ENCODE measurements around the gene BCAR3. TPM values are rescaled to one million over a fixed set of nuclear protein-coding genes. Genes with fewer than 3 reads are reported as not detected.
A peak's percentile ranks its signal among the peaks of the same experiment; 100 is the strongest.

The BCAR3 gene
- total RNA-seq, 6 experiments from 2014 or later, result 24.4 to 55.1 (median 26.2) TPM

DNA sequence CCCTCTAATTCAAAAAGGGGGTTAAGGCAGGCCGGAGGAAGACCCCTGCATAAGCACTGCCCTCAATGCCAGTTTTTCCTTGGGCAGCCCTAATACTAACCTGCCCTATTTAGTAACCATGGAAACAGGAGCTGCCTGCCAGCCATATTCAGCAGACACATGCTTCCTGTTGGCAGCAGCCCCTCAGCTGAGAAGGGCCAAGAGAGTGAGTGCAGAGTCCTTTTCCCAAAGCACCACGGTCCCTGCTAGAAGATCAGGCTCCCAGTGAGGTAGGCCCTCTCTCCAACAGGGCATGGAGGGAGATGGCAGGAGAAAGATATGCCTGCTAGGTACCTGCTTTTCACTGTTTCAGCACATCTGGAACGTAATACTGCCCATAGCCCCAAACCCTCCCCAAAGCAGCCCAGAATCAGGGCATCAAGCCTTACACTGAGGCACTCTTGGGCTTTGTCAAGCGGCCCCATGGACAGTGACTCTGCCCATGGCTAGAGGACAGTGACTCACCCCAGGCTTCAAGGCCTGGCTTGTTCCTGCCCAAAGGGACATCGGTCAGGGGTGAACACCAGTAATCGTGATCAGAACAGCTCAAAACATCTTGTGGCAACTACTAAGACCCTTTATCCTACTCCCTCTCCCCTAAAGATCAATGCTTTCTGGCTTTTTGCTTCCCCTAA lies 64.5 kb downstream of the BCAR3 start:
- no peak for DNase-seq
- H3K9me3 Mint-ChIP-seq, result peaks cover 9% of the 10 kb centered on the region
- H3K36me3 Mint-ChIP-seq (ENCODE audit: low read depth), result peaks cover 29% of the 10 kb centered on the region
- peaks cover 8% of the 10 kb centered on the region for H3K27me3 Mint-ChIP-seq (ENCODE audit: insufficient read depth)
- TF ChIP-seq, protein P1, sequence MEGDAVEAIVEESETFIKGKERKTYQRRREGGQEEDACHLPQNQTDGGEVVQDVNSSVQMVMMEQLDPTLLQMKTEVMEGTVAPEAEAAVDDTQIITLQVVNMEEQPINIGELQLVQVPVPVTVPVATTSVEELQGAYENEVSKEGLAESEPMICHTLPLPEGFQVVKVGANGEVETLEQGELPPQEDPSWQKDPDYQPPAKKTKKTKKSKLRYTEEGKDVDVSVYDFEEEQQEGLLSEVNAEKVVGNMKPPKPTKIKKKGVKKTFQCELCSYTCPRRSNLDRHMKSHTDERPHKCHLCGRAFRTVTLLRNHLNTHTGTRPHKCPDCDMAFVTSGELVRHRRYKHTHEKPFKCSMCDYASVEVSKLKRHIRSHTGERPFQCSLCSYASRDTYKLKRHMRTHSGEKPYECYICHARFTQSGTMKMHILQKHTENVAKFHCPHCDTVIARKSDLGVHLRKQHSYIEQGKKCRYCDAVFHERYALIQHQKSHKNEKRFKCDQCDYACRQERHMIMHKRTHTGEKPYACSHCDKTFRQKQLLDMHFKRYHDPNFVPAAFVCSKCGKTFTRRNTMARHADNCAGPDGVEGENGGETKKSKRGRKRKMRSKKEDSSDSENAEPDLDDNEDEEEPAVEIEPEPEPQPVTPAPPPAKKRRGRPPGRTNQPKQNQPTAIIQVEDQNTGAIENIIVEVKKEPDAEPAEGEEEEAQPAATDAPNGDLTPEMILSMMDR (IDR thresholded peaks at IDR 0.05), result no peak
- no peak overlapping the region; the same call in 1 of the 2 replicates for H3K4me3 Mint-ChIP-seq
- peaks cover 99% of the 10 kb centered on the region for H3K4me1 Mint-ChIP-seq (ENCODE audit: low read depth)
- peak overlapping the region; percentile 92 for H3K27ac Mint-ChIP-seq

GRCh38 chr1:93616221-93616995 lies 65.2 kb downstream of the BCAR3 start:
- no peak for DNase-seq
- Mint-ChIP-seq H3K4me1 (ENCODE audit: low read depth) (peaks cover 99% of the 10 kb centered on the region), H3K9me3 (peaks cover 2% of the 10 kb centered on the region; the same call in 1 of the 2 replicates), H3K27me3 (ENCODE audit: insufficient read depth) (peaks cover 9% of the 10 kb centered on the region), H3K36me3 (ENCODE audit: low read depth) (peaks cover 29% of the 10 kb centered on the region), H3K4me3 (peak overlapping the region; percentile 70), H3K27ac (peak overlapping the region; percentile 92)
- TF ChIP-seq, protein P1 (IDR thresholded peaks at IDR 0.05), result no peak

GRCh38 chr1:93615582-93616150 lies 66.0 kb downstream of the BCAR3 start:
- DNase-seq, result peak; percentile 74
- peak overlapping the region; percentile 70 for H3K4me3 Mint-ChIP-seq
- peaks cover 6% of the 10 kb centered on the region for H3K27me3 Mint-ChIP-seq (ENCODE audit: insufficient read depth)
- peaks cover 23% of the 10 kb centered on the region for H3K36me3 Mint-ChIP-seq (ENCODE audit: low read depth)
- H3K9me3 Mint-ChIP-seq, result no peaks in the 10 kb centered on the region
- TF ChIP-seq, protein P1 (IDR thresholded peaks at IDR 0.05), result no peak
- H3K27ac Mint-ChIP-seq, result peak overlapping the region; percentile 92
- H3K4me1 Mint-ChIP-seq (ENCODE audit: low read depth), result peaks cover 99% of the 10 kb centered on the region

DNA sequence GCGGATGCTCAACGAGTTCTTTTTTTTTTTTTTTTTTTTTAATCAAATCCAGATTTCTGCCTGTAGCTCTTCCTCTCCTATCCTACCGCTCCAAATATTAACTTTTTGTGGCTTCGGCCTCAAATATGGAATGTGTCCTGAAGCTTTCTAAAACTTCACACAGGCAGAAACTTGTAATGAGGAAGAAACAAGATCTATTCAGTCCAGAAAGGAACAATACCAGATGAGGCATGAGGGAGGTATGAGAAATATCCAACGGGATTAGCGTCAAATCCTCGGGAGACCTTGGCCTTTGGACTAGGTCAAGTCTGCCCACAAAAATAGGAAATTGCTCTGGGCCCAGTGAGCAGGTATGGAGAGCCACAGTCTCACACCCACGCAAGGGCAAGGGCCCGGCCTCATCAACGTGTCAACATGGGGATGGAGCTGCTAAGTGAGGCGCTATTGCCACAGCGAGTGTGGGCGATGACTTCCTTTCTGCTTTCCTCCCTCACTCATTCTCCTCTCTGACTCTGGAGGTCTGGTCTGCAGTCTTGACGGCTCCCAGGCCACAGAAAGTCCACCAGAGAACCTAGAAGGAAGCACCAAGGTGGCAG lies 66.6 kb downstream of the BCAR3 start:
- H3K4me1 Mint-ChIP-seq (ENCODE audit: low read depth), result peaks cover 99% of the 10 kb centered on the region
- H3K36me3 Mint-ChIP-seq (ENCODE audit: low read depth), result peaks cover 18% of the 10 kb centered on the region
- peak overlapping the region; percentile 92 for H3K27ac Mint-ChIP-seq
- H3K4me3 Mint-ChIP-seq, result peak overlapping the region; percentile 70
- peak; percentile 77 for DNase-seq
- TF ChIP-seq, protein P1 (IDR thresholded peaks at IDR 0.05), result no peak
- H3K27me3 Mint-ChIP-seq (ENCODE audit: insufficient read depth), result peaks cover 2% of the 10 kb centered on the region
- H3K9me3 Mint-ChIP-seq, result no peaks in the 10 kb centered on the region

DNA sequence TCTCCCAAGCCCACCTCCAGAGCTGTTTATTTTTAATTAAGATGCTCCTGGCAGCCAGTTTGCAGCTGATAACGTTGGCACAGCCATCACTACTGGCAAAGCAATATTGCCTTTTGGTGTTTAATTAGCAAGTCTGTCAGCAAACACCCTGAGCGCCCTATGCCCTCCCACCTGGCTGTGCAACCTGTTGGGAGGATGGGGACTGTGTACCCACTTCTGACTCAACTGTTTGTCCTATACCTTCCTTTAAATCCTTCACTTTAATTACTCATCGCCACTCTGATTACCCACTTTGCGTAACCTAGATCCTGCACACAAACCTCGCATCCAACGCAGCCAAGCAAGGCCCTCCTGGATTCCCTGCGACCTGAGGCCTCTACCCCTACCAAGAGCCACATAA lies 67.1 kb downstream of the BCAR3 start:
- H3K4me1 Mint-ChIP-seq (ENCODE audit: low read depth), result peaks cover 99% of the 10 kb centered on the region
- H3K9me3 Mint-ChIP-seq, result no peaks in the 10 kb centered on the region
- peak overlapping the region; percentile 70 for H3K4me3 Mint-ChIP-seq
- TF ChIP-seq, protein P1 (IDR thresholded peaks at IDR 0.05), result no peak
- H3K36me3 Mint-ChIP-seq (ENCODE audit: low read depth), result peaks cover 18% of the 10 kb centered on the region
- DNase-seq, result no peak
- peaks cover 2% of the 10 kb centered on the region for H3K27me3 Mint-ChIP-seq (ENCODE audit: insufficient read depth)
- peak overlapping the region; percentile 92 for H3K27ac Mint-ChIP-seq

Data from HFFc6 (cell line).